ENCODE data around the gene CHCHD1.

GRCh38 chr10:73768881-73769280, 13.0 kb upstream of the CHCHD1 start:
- TF ChIP-seq CTCF (IDR thresholded peaks at IDR 0.05; ENCODE audit: extremely low read depth in 1 of 2, insufficient read depth in 1 of 2, low read depth in 1 of 2, low read length in 2 of 2) (no peak), MAX (IDR thresholded peaks at IDR 0.05; ENCODE audit: insufficient read depth, insufficient read length) (no peak), POLR2A (IDR thresholded peaks at IDR 0.05; ENCODE audit: low read depth, low read length) (no peak), EZH2 (IDR thresholded peaks at IDR 0.05; ENCODE audit: borderline replicate concordance, low read depth, low read length, severe bottlenecking) (no peak)
